Neuronal stem cell (in vitro differentiated cells): ENCODE results near the gene ZNF644.

Source experiments
- DNase-seq: peaks from one replicate; pipeline ENCODE4 v3.0.0-alpha.2; 2013; ENCODE audit warnings: low spot score
- H2AFZ ChIP-seq: one replicate; pipeline ENCODE4 v1.6.1; 2013; ENCODE audit warnings: mild to moderate bottlenecking, low read length, inconsistent platforms
- H2AK5ac ChIP-seq: 2 replicates; pipeline ENCODE4 v1.6.1; 2013; ENCODE audit warnings: low read depth, mild to moderate bottlenecking, inconsistent platforms, low read length, moderate library complexity, mixed read lengths
- H2BK120ac ChIP-seq: 2 replicates; pipeline ENCODE4 v1.6.1; 2013; ENCODE audit warnings: low read depth, mild to moderate bottlenecking, inconsistent platforms, low read length, moderate library complexity, mixed read lengths
- H2BK12ac ChIP-seq: one replicate; pipeline ENCODE4 v1.6.1; 2013; ENCODE audit warnings: low read length, inconsistent platforms
- H2BK15ac ChIP-seq: 2 replicates; pipeline ENCODE4 v1.6.1; 2013; ENCODE audit warnings: mild to moderate bottlenecking, low read length, inconsistent platforms, mixed read lengths
- H2BK5ac ChIP-seq: one replicate; pipeline ENCODE4 v1.6.1; 2013; ENCODE audit warnings: inconsistent platforms, mild to moderate bottlenecking, low read length, moderate library complexity
- H3K14ac ChIP-seq: one replicate; pipeline ENCODE4 v1.6.1; 2013; ENCODE audit warnings: low read length, inconsistent platforms
- H3K18ac ChIP-seq: 2 replicates; pipeline ENCODE4 v1.6.1; 2013; ENCODE audit warnings: low read length, inconsistent platforms
- H3K23ac ChIP-seq: 2 replicates; pipeline ENCODE4 v1.6.1; 2013; ENCODE audit warnings: low read depth, mild to moderate bottlenecking, mixed read lengths, low read length, inconsistent platforms; ENCODE audit not compliant: poor library complexity
- H3K27ac ChIP-seq: replicated peaks from 3 replicates; pipeline ENCODE4 v1.5.1; 2013; ENCODE audit warnings: low read length, inconsistent platforms
- H3K27me3 ChIP-seq, 3 experiments: 2 replicates each; pipeline ENCODE4 v1.6.1; 2013; ENCODE audit warnings: low read length in 3 of 3, mild to moderate bottlenecking in 2 of 3, inconsistent platforms in 1 of 3, low read depth in 1 of 3, mixed read lengths in 1 of 3, moderate library complexity in 1 of 3; ENCODE audit not compliant: control insufficient read depth in 3 of 3, insufficient read depth in 3 of 3
- H3K36me3 ChIP-seq, 2 donors: replicated peaks in 1 of 2; 2 replicates each; pipeline ENCODE4 v1.6.1; 2013; ENCODE audit warnings: low read length in 2 of 2; ENCODE audit not compliant: control insufficient read depth in 2 of 2, insufficient read depth in 2 of 2
- H3K4ac ChIP-seq: 2 replicates; pipeline ENCODE4 v1.6.1; 2013; ENCODE audit warnings: inconsistent platforms, mild to moderate bottlenecking, low read length, moderate library complexity
- H3K4me1 ChIP-seq, 2 donors: 1 replicate in 1 of 2; 2 replicates in 1 of 2; pipeline ENCODE4 v1.6.1; 2013; ENCODE audit warnings: low read length in 2 of 2, low read depth in 1 of 2; ENCODE audit not compliant: control insufficient read depth in 2 of 2, insufficient read depth in 1 of 2
- H3K4me2 ChIP-seq: one replicate; pipeline ENCODE4 v1.6.1; 2013; ENCODE audit warnings: mild to moderate bottlenecking, low read length, inconsistent platforms; ENCODE audit not compliant: insufficient read depth, poor library complexity, severe bottlenecking
- H3K4me3 ChIP-seq, 2 donors: 2 replicates each; pipeline ENCODE4 v1.5.1; 2013; ENCODE audit warnings: low read length in 2 of 2, mild to moderate bottlenecking in 2 of 2, inconsistent platforms in 1 of 2, moderate library complexity in 1 of 2
- H3K79me1 ChIP-seq: one replicate; pipeline ENCODE4 v1.6.1; 2013; ENCODE audit warnings: low read depth, mild to moderate bottlenecking, inconsistent platforms, low read length, moderate library complexity
- H3K9ac ChIP-seq: one replicate; pipeline ENCODE4 v1.6.1; 2013; ENCODE audit warnings: mild to moderate bottlenecking, low read depth, low read length, inconsistent platforms; ENCODE audit not compliant: poor library complexity
- H3K9me3 ChIP-seq, 2 donors: replicated peaks in 1 of 2; 2 replicates each; pipeline versions ENCODE3 to v1.6.1; 2013; ENCODE audit warnings: low read length in 2 of 2, mild to moderate bottlenecking in 2 of 2, inconsistent platforms in 1 of 2, low read depth in 1 of 2, mixed read lengths in 1 of 2, moderate library complexity in 1 of 2; ENCODE audit not compliant: control insufficient read depth in 2 of 2, insufficient read depth in 1 of 2
- H4K8ac ChIP-seq: one replicate; pipeline ENCODE4 v1.6.1; 2013; ENCODE audit warnings: low read depth, mild to moderate bottlenecking, inconsistent platforms, low read length, moderate library complexity
- H4K91ac ChIP-seq: one replicate; pipeline ENCODE4 v1.6.1; 2013; ENCODE audit warnings: low read length, low read depth, mild to moderate bottlenecking, inconsistent platforms; ENCODE audit not compliant: poor library complexity
- WGBS, 2 donors: extraction: QIAGEN DNeasy Blood & Tissue Kit; methylation state at CpG; one replicate each; pipeline ENCODE4 v1.1.7; 2013; ENCODE audit warnings: missing lambda C conversion rate in 2 of 2, mixed read lengths in 1 of 2; ENCODE audit not compliant: insufficient read length in 2 of 2, insufficient replicate concordance in 1 of 2; ENCODE audit errors: extremely low coverage in 2 of 2; 5-methylcytosine and 5-hydroxymethylcytosine counted together

Gene ZNF644

DNA sequence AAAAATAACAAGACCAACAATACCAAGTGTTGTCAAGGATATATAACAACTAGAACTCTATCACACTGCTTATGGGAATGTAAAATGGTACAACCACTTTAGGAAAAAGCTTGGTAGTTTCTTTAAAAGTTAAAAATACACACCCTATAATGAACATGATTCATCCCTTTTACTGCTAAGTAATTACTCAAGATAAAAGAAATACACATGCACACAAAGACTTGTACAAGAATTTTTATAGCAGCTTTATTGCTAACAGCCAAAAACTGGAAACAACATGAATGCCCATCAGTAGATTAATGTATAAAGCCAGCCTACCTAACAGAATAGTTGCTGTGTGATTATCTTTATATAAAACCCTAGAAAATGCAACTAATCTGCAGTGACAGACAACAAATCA, 10.5 kb upstream of the ZNF644 start:
- H3K18ac ChIP-seq = no peak overlapping the region
- H2BK120ac ChIP-seq = no peak overlapping the region
- DNase-seq = no peak
- no peaks in the 10 kb centered on the region for H3K4me1 ChIP-seq
- no peak overlapping the region for H3K9ac ChIP-seq
- H4K91ac ChIP-seq = no peak overlapping the region
- no peak overlapping the region for H2AFZ ChIP-seq
- H3K23ac ChIP-seq = no peak overlapping the region
- no peak overlapping the region for H2BK12ac ChIP-seq
- no peaks in the 10 kb centered on the region for H3K79me1 ChIP-seq
- no peak overlapping the region for H3K14ac ChIP-seq
- no peak overlapping the region for H2BK5ac ChIP-seq
- H3K9me3 ChIP-seq = no peaks in the 10 kb centered on the region
- no peaks in the 10 kb centered on the region for H3K36me3 ChIP-seq
- no peak overlapping the region for H4K8ac ChIP-seq
- no peaks in the 10 kb centered on the region for H3K27me3 ChIP-seq
- H3K4me2 ChIP-seq = no peak overlapping the region
- H3K4me3 ChIP-seq = no peak overlapping the region
- no peak overlapping the region for H2AK5ac ChIP-seq
- no peak overlapping the region for H3K27ac ChIP-seq
- no peak overlapping the region for H2BK15ac ChIP-seq
- H3K4ac ChIP-seq = no peak overlapping the region

DNA sequence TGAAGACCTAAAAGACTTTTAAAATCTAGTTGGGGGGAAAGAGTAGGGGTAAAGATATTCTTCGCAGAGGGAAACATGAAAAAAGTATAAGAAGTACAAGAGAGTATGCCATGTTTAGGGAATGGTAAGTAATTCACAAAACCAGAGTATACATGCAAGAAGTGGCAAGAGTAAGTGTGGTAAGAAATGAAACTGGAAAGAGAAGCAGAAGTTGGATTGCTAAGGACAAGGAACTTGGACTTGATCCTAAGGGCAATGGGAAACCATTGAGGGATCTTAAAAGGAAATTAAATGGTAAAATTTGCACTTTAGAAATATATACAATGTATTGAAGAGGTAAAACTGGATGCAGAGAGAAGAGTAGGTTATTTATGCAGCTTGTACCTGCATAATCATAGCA, 9.2 kb upstream of the ZNF644 start:
- Histone ChIP-seq H3K79me1 (no peaks in the 10 kb centered on the region), H4K91ac (no peak overlapping the region), H2AK5ac (no peak overlapping the region)

DNA sequence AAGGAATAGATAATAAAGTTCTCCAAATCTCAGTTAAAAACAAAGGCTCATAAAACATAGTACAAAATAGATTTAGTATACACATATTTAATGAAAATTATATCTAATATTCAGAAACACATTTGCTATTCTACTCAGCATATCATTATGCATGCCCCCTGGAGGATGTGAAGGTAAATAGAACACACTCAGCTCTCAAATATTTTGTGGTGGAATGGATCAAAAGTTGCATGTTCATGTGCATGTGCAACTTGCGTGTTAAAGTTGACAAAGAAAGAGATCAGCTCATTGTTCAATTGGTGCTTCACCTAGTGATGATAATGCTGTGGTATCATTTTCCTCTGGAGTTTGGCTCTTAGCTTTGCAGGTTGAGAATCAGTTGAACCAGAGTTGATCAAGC, 4.9 kb upstream of the ZNF644 start:
- no peak overlapping the region for H2BK15ac ChIP-seq

More for the DNA sequence above, 9.2 kb upstream of the ZNF644 start:
- H2BK12ac ChIP-seq = no peak overlapping the region
- no peaks in the 10 kb centered on the region for H3K36me3 ChIP-seq
- no peaks in the 10 kb centered on the region for H3K27me3 ChIP-seq
- H3K9ac ChIP-seq = no peak overlapping the region
- no peaks in the 10 kb centered on the region for H3K4me1 ChIP-seq
- no peak overlapping the region for H2AFZ ChIP-seq
- WGBS, 2 donors = no CpG with 5 or more reads among the region's 1 CpG
- peak overlapping the region in 1 of 2 donors; percentile 68 for H3K4me3 ChIP-seq
- no peaks in the 10 kb centered on the region for H3K9me3 ChIP-seq
- H3K23ac ChIP-seq = no peak overlapping the region
- no peak overlapping the region for H3K4ac ChIP-seq
- H2BK5ac ChIP-seq = no peak overlapping the region
- H3K14ac ChIP-seq = no peak overlapping the region
- H3K18ac ChIP-seq = no peak overlapping the region
- no peak overlapping the region for H2BK120ac ChIP-seq
- no peak overlapping the region for H3K27ac ChIP-seq
- no peak overlapping the region for H4K8ac ChIP-seq
- no peak overlapping the region for H3K4me2 ChIP-seq
- DNase-seq = no peak
- no peak overlapping the region for H2BK15ac ChIP-seq

DNA sequence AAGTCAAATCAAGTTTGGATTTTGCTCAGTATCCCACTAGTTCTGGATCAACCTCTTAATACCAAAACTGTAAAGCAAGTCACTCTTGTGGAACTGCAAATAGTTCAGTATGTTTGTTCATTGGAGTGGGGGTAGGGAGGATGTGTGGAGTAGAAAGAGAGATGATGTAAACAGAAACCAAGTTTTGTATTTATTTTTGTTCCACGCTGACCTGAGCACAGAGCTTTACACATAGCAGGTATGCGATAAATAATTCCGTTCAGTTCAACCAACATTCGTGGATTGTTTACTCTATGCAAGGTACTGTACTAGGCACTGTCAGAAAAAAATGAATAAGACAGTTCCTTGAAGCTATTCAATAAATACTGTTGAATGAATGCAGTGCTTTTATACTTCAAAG, 4.5 kb upstream of the ZNF644 start:
- no peak overlapping the region for H2BK15ac ChIP-seq
- H4K8ac ChIP-seq = no peak overlapping the region
- H3K36me3 ChIP-seq = no peaks in the 10 kb centered on the region
- no peak overlapping the region for H3K18ac ChIP-seq
- peaks cover 0 to 2% of the 10 kb centered on the region in 2 donors for H3K4me1 ChIP-seq
- H3K79me1 ChIP-seq = no peaks in the 10 kb centered on the region
- H2BK5ac ChIP-seq = no peak overlapping the region
- H2BK120ac ChIP-seq = no peak overlapping the region
- H3K14ac ChIP-seq = no peak overlapping the region
- no peak overlapping the region for H3K23ac ChIP-seq
- no peak overlapping the region for H3K9ac ChIP-seq
- H3K4me3 ChIP-seq = no peak overlapping the region
- no peak overlapping the region for H3K27ac ChIP-seq
- no peaks in the 10 kb centered on the region for H3K27me3 ChIP-seq
- H3K9me3 ChIP-seq = no peaks in the 10 kb centered on the region
- no peak overlapping the region for H3K4me2 ChIP-seq
- WGBS, 2 donors = no CpG with 5 or more reads among the region's 4 CpGs
- H3K4ac ChIP-seq = no peak overlapping the region
- DNase-seq = no peak
- no peak overlapping the region for H2BK12ac ChIP-seq
- no peak overlapping the region for H2AK5ac ChIP-seq
- H2AFZ ChIP-seq = no peak overlapping the region
- H4K91ac ChIP-seq = no peak overlapping the region

More for the DNA sequence above, 4.9 kb upstream of the ZNF644 start:
- H4K91ac ChIP-seq = no peak overlapping the region
- H3K27ac ChIP-seq = no peak overlapping the region
- no peak overlapping the region for H3K4ac ChIP-seq
- H3K4me2 ChIP-seq = no peak overlapping the region
- no peak overlapping the region for H3K9ac ChIP-seq
- no peak for DNase-seq
- no peak overlapping the region for H2AK5ac ChIP-seq
- H4K8ac ChIP-seq = no peak overlapping the region
- no CpG with 5 or more reads among the region's 1 CpG for WGBS, 2 donors
- no peak overlapping the region for H3K23ac ChIP-seq
- H3K4me3 ChIP-seq = no peak overlapping the region
- no peak overlapping the region for H2AFZ ChIP-seq
- no peaks in the 10 kb centered on the region for H3K36me3 ChIP-seq
- H3K18ac ChIP-seq = no peak overlapping the region
- H3K9me3 ChIP-seq = no peaks in the 10 kb centered on the region
- no peak overlapping the region for H2BK12ac ChIP-seq
- no peak overlapping the region for H2BK120ac ChIP-seq
- H3K27me3 ChIP-seq = no peaks in the 10 kb centered on the region
- no peaks in the 10 kb centered on the region for H3K79me1 ChIP-seq
- no peak overlapping the region for H2BK5ac ChIP-seq
- no peak overlapping the region for H3K14ac ChIP-seq
- peaks cover 0 to 2% of the 10 kb centered on the region in 2 donors for H3K4me1 ChIP-seq
